K562 (cell line): ENCODE measurements around the gene OSCP1. TPM values are rescaled to one million over a fixed set of nuclear protein-coding genes. Genes with fewer than 3 reads are reported as not detected.
A peak's percentile ranks its signal among the peaks of the same experiment; 100 is the strongest.

Source experiments
- CHD7 ChIP-seq: fragments of 200-600 bp; sonication (generic); IDR thresholded peaks from one replicate; pipeline ENCODE4 v1.6.1; 2012; ENCODE audit warnings: mild to moderate bottlenecking, low read depth, low read length, inconsistent platforms
- E2F3 ChIP-seq: fragments of 250-450 bp; sonication (Bioruptor Pico); IDR thresholded peaks from 2 replicates; pipeline ENCODE4 v1.4.0; 2020; ENCODE audit warnings: mild to moderate bottlenecking
- ELK1 ChIP-seq: sonication (generic); formaldehyde crosslinking; IDR thresholded peaks from 2 replicates; pipeline ENCODE4 v1.8.1; 2022; ENCODE audit warnings: missing genetic modification reagents
- HDAC3 ChIP-seq: fragments of 450-650 bp; IDR thresholded peaks from 2 replicates; pipeline ENCODE4 v1.6.1; 2018; ENCODE audit warnings: borderline replicate concordance, mild to moderate bottlenecking, moderate library complexity; ENCODE audit not compliant: partially characterized antibody
- KHSRP ChIP-seq: fragments of 450-650 bp; IDR thresholded peaks from 2 replicates; pipeline ENCODE4 v1.6.1; 2017
- NBN ChIP-seq: fragments of 450-650 bp; IDR thresholded peaks from 2 replicates; pipeline ENCODE4 v1.6.1; 2016; ENCODE audit warnings: low read depth, mild to moderate bottlenecking
- NFATC3 ChIP-seq: fragments of 450-650 bp; IDR thresholded peaks from 2 replicates; pipeline ENCODE4 v1.6.1; 2017; ENCODE audit warnings: mild to moderate bottlenecking
- NR4A1 ChIP-seq, 2 experiments: fragments of 250-450 bp in 1 of 2; fragments of 450-650 bp in 1 of 2; sonication (Bioruptor Pico) in 1 of 2; IDR thresholded peaks; 2 replicates each; pipeline versions ENCODE4 v1.4.0 to v1.6.1; 2016 to 2020; ENCODE audit warnings: mild to moderate bottlenecking in 2 of 2, missing compliant biosample characterization in 1 of 2, missing genetic modification characterization in 1 of 2, moderate library complexity in 1 of 2
- ZNF239 ChIP-seq: fragments of 250-450 bp; sonication (Bioruptor Pico); IDR thresholded peaks from 2 replicates; pipeline ENCODE4 v1.4.0; 2020; ENCODE audit warnings: mild to moderate bottlenecking
- ZNF79 ChIP-seq: fragments of 250-450 bp; sonication (Bioruptor Pico); IDR thresholded peaks from 2 replicates; pipeline ENCODE4 v1.4.0; 2020; ENCODE audit warnings: low read depth, mild to moderate bottlenecking, moderate library complexity
- polyA plus RNA-seq, 8 experiments: library from polyadenylated mRNA; depleted of rRNA in 4 of 8; stranded (reverse) in 5 of 8; unstranded in 3 of 8; fragments of >200 nt; fragmentation: Nextera tagmentation in 2 of 8; fragmentation: Illumina TruSeq in 1 of 8; extraction: Ambion mirVana in 2 of 8; extraction: Trizol in 1 of 8; gene quantifications; 2 replicates each; pipeline versions ENCODE4 v1.2.1 to v1.2.3, GENCODE V29; 2011 to 2014; ENCODE audit warnings: inconsistent platforms in 1 of 8, missing spikeins in 1 of 8
- total RNA-seq, 7 experiments: library from RNA; depleted of rRNA in 6 of 7; stranded (reverse); fragments of >200 nt in 6 of 7; fragmentation: Illumina TruSeq in 2 of 7; extraction: Trizol in 2 of 7; gene quantifications; 2 replicates each; pipeline versions ENCODE4 v1.2.1 to v1.2.3, GENCODE V29; 2011 to 2021; ENCODE audit warnings: low replicate concordance in 1 of 7

OSCP1 gene
- total and polyA plus RNA-seq, 9 of the 15 experiments (the other 6 are each of a cell fraction or from before 2014, with no cell fraction given) = 0.15 to 0.40 (median 0.33) TPM; not detected in 5

- TF ChIP-seq ZNF79 (no peak), HDAC3 (no peak), ZNF239 (peak; percentile 88), NR4A1 (CRISPR knock-in tag; IDR thresholded peaks at IDR 0.05) (no peak), NR4A1 (tag; IDR thresholded peaks at IDR 0.05) (peak; percentile 71; the same call in 1 of the 2 replicates), KHSRP (no peak), CHD7 (no peak), NFATC3 (no peak; the same call in 1 of the 2 replicates), E2F3 (CRISPR knock-in tag) (no peak), NBN (0 out of 2 replicates have a peak, but pooled peaks have one; percentile 40), ELK1 (CRISPR knock-in tag) (no peak)
Measured at GRCh38 chr1:36448530-36449056, 1.7 kb downstream of the OSCP1 start (continued).
